Measurements from ENCODE around the gene ZNF117. TPM values are rescaled to one million over a fixed set of nuclear protein-coding genes. Genes with fewer than 3 reads are reported as not detected.
"Not testable (repeated sequence)": the region's sequence is repeated elsewhere in the genome, so short reads cannot be mapped to it uniquely, and the experiment has no call there.

ZNF117 gene
- total RNA-seq, 1 donor from 2014 or later: 6.4 TPM

DNA sequence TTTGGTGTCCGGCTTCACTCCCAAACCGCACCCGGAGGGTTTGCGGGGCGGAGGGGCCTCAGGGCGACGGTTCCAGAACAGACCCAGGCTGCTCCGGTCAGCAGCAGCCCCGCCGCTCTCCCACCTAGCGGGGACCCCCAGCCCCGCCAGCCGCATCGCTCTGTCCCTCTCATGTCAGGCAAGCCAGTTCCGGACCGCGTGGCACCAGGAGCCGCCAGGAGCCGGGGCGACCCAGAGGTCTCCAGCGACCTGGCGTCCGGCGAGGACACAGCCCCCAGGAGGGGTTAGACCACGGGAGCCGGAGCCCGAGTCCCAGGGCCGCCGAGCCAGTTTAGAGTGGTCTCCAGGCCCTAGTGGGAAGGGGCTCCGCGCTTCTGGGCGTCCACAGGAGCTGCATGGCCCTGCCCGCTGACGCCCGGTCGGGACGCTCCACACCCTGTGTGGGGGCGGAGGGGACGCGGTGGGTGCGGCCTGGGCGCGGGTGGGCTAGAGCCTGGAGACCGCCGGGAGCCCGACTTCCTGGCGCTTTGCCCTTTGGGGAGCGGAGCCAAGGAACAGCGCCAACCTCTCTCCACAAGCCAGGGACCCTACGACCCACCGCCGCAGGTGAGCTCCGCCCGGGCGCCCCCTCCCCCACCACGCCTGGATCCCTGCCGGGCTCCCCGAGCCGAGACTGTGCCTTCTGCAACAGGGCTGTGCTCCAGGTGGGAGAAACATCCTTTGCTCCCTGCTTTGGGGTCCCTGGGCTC, 43.4 kb downstream of the ZNF117 start:
- DNase-seq (ENCODE audit: low read depth): no peak
- Histone ChIP-seq H3K36me3 (ENCODE audit: control insufficient read depth, insufficient read depth, low read length) (no peaks in the 10 kb centered on the region), H3K4me3 (ENCODE audit: low read depth, low read length) (peak overlapping the region; percentile 45), H3K27me3 (ENCODE audit: control insufficient read depth, insufficient read depth, low read length) (peaks cover 21% of the 10 kb centered on the region)
- no peak for TF ChIP-seq CTCF (IDR thresholded peaks at IDR 0.05; ENCODE audit: insufficient read depth, low read length, poor library complexity, severe bottlenecking)

DNA sequence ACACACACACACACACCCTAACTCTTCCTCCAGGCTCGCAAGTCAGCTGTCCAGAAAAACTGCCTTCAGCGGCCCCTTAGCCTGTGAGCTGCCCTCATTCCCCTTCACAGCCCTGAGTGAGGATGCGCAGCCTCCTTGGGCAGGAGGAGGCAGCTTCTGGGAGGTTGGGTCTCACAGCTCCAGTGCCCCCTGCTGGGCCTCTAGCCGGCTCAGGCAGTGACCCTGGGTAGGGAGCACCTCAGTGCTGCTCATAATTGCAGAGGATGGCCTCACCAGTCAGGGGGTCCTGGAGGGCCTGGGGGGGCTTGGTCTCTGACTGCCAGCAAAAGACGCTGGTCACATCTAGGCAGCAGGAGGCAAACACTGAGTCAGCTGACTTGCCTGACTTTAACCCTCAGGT, 44.1 kb downstream of the ZNF117 start:
- peak; percentile 20 for TF ChIP-seq CTCF (IDR thresholded peaks at IDR 0.05; ENCODE audit: insufficient read depth, low read length, poor library complexity, severe bottlenecking)
- Histone ChIP-seq H3K36me3 (ENCODE audit: control insufficient read depth, insufficient read depth, low read length) (no peaks in the 10 kb centered on the region), H3K4me3 (ENCODE audit: low read depth, low read length) (no peak overlapping the region), H3K27me3 (ENCODE audit: control insufficient read depth, insufficient read depth, low read length) (peaks cover 21% of the 10 kb centered on the region)
- DNase-seq (ENCODE audit: low read depth): no peak

DNA sequence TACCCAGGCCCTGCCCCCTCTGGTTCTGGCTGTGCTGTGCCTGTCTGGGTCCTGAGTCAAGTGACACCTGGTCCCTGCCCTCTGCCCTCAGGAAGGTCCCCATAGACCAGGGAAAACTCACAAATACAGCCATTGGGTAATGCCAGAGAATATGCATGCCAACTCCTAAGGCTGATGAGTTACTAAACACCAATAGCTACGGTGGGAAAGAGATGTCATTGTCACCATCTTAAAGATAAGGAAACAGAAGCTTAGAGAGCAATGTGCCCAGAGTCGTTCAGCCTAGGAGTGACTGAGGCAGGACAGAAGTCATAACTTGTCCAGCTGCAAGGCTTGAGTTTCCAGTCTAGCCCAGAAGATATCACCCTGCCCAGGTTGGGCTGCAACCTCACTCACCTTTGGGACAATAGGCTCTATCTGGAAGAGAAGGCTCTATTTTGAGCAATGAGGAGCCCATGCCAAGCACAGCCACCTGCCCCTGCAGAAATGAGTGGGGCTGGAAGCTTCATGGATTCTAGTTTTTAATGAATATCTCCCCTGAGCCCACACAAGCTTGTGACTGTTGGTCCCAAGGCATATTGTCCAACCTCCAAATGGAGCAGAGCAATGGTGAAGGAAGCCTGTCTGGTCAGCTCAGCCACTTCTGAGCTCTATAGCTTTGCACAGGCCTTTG, 45.2 kb downstream of the ZNF117 start:
- DNase-seq (ENCODE audit: low read depth): no peak
- no peak for TF ChIP-seq CTCF (IDR thresholded peaks at IDR 0.05; ENCODE audit: insufficient read depth, low read length, poor library complexity, severe bottlenecking)
- Histone ChIP-seq H3K36me3 (ENCODE audit: control insufficient read depth, insufficient read depth, low read length) (no peaks in the 10 kb centered on the region), H3K27me3 (ENCODE audit: control insufficient read depth, insufficient read depth, low read length) (peaks cover 21% of the 10 kb centered on the region), H3K4me3 (ENCODE audit: low read depth, low read length) (no peak overlapping the region)

DNA sequence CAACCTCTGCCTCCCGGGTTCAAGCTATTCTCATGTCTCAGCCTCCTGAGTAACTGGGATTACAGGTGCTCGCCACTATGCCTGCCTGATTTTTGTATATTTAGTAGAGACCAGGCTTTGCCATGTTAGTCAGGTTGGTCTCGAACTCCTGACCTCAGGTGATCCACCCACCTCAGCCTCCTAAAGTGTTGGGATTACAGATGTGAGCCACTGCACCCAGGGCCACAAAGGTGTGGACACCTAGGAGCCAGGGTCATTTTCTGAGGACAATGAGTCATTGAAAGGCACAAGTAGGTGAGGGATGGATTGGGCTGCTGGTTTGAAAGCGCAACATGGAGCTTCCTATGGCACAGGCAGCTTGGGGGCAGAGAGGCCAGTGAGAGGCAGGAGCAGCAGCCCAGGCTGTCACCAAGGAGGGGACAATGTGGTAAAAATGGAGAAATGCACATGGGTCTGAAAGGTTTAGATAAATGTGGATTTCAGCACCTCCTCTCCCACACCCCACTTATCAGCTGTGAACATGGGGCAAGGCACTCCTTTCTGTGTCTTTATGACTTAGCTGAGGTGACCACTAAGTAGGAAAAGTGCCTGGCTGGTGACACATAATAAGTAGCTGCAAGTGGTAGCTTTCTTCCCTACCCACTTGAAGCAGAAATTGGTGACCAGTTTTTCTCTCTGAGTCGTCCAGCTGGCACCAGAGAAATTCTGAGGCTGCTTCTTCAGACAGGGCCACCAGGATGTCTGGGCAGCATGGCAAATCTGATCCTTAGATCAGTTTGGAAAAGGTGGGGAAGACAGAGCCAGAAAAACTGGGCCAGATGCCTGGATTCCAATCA, 46.0 kb downstream of the ZNF117 start:
- not testable (repeated sequence) for H3K36me3 ChIP-seq (ENCODE audit: control insufficient read depth, insufficient read depth, low read length); H3K4me3 ChIP-seq (ENCODE audit: low read depth, low read length); DNase-seq (ENCODE audit: low read depth)
- H3K27me3 ChIP-seq (ENCODE audit: control insufficient read depth, insufficient read depth, low read length): peaks cover 21% of the 10 kb centered on the region

DNA sequence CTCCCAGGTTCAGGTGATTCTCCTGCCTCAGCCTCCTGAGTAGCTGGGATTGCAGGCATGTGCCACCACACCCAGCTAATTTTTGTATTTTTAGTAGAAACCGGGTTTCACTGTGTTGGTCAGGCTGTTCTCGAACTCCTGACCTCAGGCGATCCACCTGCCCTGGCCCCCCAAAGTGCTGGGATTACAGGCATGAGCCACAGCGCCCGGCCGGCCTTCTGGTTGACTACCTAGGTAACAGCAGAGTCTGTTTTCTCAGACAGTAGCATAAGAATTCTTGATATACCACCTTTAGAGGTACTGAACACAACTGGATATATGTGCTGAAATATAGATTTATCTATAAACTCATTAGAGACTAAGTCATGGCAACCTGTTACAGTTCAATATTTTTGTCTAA, 50.8 kb downstream of the ZNF117 start:
- DNase-seq (ENCODE audit: low read depth): not testable (repeated sequence)

GRCh38 chr7:64938540-64938939, 52.3 kb downstream of the ZNF117 start:
- H3K27me3 ChIP-seq (ENCODE audit: control insufficient read depth, insufficient read depth, low read length): no peaks in the 10 kb centered on the region
- TF ChIP-seq CTCF (IDR thresholded peaks at IDR 0.05; ENCODE audit: insufficient read depth, low read length, poor library complexity, severe bottlenecking): no peak
- H3K36me3 ChIP-seq (ENCODE audit: control insufficient read depth, insufficient read depth, low read length): no peaks in the 10 kb centered on the region
- DNase-seq (ENCODE audit: low read depth): no peak
- no peak overlapping the region for H3K4me3 ChIP-seq (ENCODE audit: low read depth, low read length)

More for the DNA sequence above, 50.8 kb downstream of the ZNF117 start:
- H3K4me3 ChIP-seq (ENCODE audit: low read depth, low read length); H3K27me3 ChIP-seq (ENCODE audit: control insufficient read depth, insufficient read depth, low read length); H3K36me3 ChIP-seq (ENCODE audit: control insufficient read depth, insufficient read depth, low read length): not testable (repeated sequence)

Measured in kidney epithelial cell (primary cell).